D721Med (cell line): Measurements from ENCODE around the gene CLDN15.

ENCODE experiments used
- DNase-seq: peaks from one replicate; pipeline ENCODE4 v3.0.0; 2011; ENCODE audit warnings: low spot score; ENCODE audit not compliant: insufficient read length
- FAIRE-seq: peaks from 2 replicates; lab custom pipeline; 2011; peaks lifted over from hg19 to GRCh38; lab: Jason Lieb, UNC
- TF ChIP-seq, protein P1 (sequence below): IDR thresholded peaks from 2 replicates; pipeline ENCODE4 v1.5.1; 2012; ENCODE audit warnings: mild to moderate bottlenecking, control low read depth; ENCODE audit not compliant: insufficient read depth; ENCODE audit errors: missing control alignments

Gene CLDN15

DNA sequence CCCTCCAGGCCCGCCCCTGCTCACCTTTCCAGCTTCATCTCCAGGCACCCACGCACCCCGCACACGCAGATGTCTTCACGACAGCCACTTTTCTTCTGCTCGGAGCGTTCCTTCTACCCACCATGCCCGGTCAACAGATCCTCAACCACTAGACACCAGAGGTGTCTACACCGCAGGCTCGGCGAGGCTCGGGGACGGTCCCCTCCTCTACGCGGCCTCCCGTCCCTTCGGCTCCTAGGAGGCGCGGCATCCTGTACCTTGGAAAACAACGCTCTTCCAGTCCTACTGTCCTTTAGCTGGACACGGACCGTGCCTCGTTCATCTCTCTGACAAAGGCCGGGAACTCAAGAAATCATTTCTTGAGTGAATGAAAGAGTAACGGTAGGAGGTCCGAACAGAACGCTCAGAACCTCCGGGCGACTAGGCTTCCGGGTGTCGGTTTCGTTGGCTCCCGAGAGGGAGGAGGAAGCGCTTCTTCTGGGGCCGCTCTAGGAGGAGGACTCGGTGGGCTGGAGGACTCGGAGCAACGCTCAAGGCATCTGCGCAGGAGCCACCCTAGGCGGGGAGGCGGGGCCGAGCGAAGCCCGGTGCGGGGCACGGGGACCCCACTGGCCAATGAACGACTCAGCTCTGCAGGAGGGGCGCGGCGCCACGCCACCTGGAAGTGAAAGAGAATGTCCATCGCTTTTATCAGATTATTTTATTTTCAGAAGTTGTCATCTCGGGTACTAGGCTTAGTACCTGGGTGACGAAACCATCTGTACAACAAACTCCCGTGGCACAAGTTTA is 14.5 kb upstream of the CLDN15 start:
- FAIRE-seq (no peak), DNase-seq (peak; percentile 88)
- TF ChIP-seq, protein P1, sequence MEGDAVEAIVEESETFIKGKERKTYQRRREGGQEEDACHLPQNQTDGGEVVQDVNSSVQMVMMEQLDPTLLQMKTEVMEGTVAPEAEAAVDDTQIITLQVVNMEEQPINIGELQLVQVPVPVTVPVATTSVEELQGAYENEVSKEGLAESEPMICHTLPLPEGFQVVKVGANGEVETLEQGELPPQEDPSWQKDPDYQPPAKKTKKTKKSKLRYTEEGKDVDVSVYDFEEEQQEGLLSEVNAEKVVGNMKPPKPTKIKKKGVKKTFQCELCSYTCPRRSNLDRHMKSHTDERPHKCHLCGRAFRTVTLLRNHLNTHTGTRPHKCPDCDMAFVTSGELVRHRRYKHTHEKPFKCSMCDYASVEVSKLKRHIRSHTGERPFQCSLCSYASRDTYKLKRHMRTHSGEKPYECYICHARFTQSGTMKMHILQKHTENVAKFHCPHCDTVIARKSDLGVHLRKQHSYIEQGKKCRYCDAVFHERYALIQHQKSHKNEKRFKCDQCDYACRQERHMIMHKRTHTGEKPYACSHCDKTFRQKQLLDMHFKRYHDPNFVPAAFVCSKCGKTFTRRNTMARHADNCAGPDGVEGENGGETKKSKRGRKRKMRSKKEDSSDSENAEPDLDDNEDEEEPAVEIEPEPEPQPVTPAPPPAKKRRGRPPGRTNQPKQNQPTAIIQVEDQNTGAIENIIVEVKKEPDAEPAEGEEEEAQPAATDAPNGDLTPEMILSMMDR = no peak

DNA sequence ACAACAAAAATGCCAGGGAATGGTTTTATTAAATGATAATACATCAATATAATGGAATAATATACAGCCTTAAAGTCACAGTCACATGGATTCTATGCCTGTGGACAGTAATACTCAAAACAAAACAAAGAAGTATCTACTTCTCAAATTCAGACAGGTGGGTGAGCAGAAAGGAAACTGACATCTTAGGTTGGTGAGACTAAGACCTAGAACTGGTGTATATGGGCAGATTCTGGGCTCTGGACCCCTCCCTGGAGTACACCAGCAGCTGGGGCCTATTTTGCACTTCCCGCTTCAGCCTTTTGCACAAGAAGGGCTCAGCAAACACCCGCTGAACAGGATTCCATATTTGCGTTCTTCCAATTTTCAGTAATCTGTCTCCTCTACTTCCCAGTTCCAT is 12.7 kb upstream of the CLDN15 start:
- TF ChIP-seq, protein P1 = no peak
- no peak for FAIRE-seq
- no peak for DNase-seq

GRCh38 chr7:101248276-101248675 is 10.7 kb upstream of the CLDN15 start:
- DNase-seq (no peak), FAIRE-seq (no peak)
- TF ChIP-seq, protein P1 = no peak

DNA sequence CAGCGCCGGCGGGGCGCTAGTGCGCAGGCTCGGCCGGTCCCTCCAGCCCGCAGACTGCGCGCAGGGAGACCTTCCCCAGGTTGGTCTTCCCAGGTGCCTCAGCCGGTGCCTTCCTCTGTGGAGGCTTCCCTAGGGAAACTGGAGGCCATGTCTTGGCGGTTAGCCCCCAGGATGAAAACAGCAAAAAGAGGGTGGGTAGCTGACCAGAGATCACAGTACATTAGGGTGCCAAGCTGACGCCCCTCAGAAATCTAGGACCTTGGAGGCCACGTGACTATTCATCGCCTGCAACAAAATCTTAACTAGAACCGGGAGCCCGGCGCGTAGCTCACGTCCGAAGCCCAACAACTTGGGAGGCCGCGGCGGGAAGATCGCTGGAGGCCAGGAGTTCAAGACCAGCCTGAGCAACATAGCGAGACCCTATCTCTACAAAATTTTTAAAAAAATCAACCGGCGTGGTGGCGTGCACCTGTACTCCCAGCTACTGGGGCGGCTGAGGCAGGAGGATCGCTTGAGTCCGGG is 7.6 kb upstream of the CLDN15 start:
- DNase-seq (peak; percentile 88), FAIRE-seq (no peak)
- TF ChIP-seq, protein P1 = no peak

DNA sequence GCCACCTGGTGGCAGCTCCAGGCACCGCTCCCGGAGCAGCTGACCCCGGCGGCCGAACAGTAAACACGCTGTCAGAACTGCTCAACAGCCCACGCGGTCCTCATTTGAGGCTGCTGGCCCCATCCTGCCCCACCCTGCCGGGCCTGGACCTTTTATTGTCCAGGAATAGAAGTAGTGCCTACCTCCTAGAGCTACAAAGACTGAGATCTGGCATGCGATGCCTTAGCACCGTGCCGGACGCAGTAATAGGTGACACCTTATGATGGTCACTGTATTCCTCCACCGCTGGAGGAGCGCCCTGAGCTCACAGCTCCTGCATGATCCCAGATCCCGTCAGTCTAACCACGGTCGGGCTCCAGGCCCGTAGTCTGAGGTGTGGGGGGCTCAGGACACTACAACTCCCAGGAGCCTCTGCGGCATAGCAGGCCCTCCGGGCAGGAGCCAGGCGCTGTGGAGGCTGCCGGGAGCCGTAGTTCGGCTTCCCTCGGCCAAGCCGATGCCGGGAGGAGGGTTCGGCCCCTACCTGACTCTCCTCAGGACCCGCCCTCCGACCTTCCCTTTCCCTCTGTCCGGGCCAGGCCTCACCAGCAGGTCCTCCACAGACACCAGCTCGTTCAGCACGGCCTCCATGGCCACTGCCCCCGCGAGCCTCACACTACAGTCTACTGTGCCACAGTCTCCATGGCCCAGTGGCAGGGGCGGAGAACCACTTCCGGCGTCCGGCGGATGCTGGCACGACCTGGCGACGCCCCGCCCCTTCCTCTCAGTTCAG is 7.0 kb upstream of the CLDN15 start, which contains the start of gene FIS1:
Gene FIS1 (minus strand): TSS at position 707 of the 772 bp plus-strand sequence. CDS start 77 bp downstream, at position 630.
- FAIRE-seq (no peak), DNase-seq (peak; percentile 55)
- TF ChIP-seq, protein P1 = peak; percentile 59

GRCh38 chr7:101243646-101244374 is 6.2 kb upstream of the CLDN15 start:
- FAIRE-seq = no peak
- no peak for DNase-seq
- TF ChIP-seq, protein P1 = no peak
